Urinary bladder (tissue), 4 donors: Measurements from ENCODE around the gene SHISA5. TPM values are rescaled to one million over a fixed set of nuclear protein-coding genes. Genes with fewer than 3 reads are reported as not detected.

Experiments used
- DNase-seq: peaks from one replicate; pipeline ENCODE4 v3.0.0-alpha.2; 2015; ENCODE audit errors: extremely low spot score
- H3K27ac ChIP-seq: one replicate; pipeline ENCODE4 v1.5.1; 2013; ENCODE audit warnings: low read depth, mild to moderate bottlenecking, moderate library complexity
- H3K36me3 ChIP-seq: one replicate; pipeline ENCODE4 v1.6.1; 2013; ENCODE audit warnings: mild to moderate bottlenecking, moderate library complexity; ENCODE audit not compliant: insufficient read depth
- H3K4me1 ChIP-seq: one replicate; pipeline ENCODE4 v1.6.1; 2013; ENCODE audit warnings: mild to moderate bottlenecking, moderate library complexity; ENCODE audit not compliant: insufficient read depth
- H3K4me3 ChIP-seq: one replicate; pipeline ENCODE4 v1.5.1; 2013; ENCODE audit warnings: low read depth, low read length
- WGBS: extraction: QIAGEN DNeasy Blood & Tissue Kit; methylation state at CpG from one replicate; pipeline ENCODE4 v1.1.7; 2013; 5-methylcytosine and 5-hydroxymethylcytosine counted together
- polyA plus RNA-seq: library from polyadenylated mRNA; stranded (reverse); fragments of 200-250 nt; gene quantifications from one replicate; pipeline ENCODE4 v1.2.3, GENCODE V29; 2013
- small RNA-seq: library from RNA; depleted of rRNA; stranded (forward); fragments of <200 nt; gene quantifications from one replicate; pipeline ENCODE3, GENCODE V24; 2014
- total RNA-seq: library from RNA; depleted of rRNA; stranded (reverse); fragments of >200 nt; gene quantifications from one replicate; pipeline ENCODE4 v1.2.3, GENCODE V29; 2014
- donor health status: healthy with polysubstance abuse.
- donor health status: healthy.

The SHISA5 gene
- total and polyA plus RNA-seq, 2 donors = 62.5 to 209 TPM

DNA sequence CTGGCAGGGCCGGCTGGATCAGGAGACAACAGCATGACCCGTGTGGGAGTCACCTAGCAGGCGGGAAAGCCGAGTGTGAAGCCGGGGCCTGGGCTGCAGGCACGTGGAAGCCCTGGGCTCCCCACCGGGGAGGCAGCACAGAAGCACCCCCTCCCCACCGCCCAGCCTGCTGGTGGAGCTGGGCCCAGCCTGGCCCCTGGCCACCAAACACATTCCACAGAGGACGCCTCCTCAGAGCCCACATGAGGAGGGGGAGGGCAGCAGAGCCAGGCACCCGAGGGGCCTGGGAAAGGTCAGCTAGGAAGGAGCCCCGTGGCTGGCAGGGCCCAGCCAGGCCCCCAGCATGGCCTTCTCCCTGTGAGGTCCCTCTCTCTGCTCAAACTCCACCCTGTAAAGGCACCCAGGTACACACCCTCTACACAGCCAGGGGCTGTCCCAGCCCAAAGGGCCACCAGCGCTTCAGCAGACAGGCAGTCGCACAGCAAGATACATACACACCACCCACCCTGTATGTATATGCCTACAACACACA, 78.6 kb downstream of the SHISA5 start:
- Histone ChIP-seq H3K36me3 (no peaks in the 10 kb centered on the region), H3K27ac (no peak overlapping the region), H3K4me3 (no peak overlapping the region), H3K4me1 (no peaks in the 10 kb centered on the region)
- 36% methylated on average over 13 of the region's 13 CpGs for WGBS
- DNase-seq = no peak

- WGBS = 90% methylated on average over 27 of the region's 27 CpGs
- Histone ChIP-seq H3K36me3 (no peaks in the 10 kb centered on the region), H3K4me1 (no peaks in the 10 kb centered on the region), H3K27ac (no peak overlapping the region), H3K4me3 (no peak overlapping the region)
- no peak for DNase-seq
Measured at GRCh38 chr3:48423883-48424695, 79.9 kb downstream of the SHISA5 start.

GRCh38 chr3:48423241-48423882, 80.6 kb downstream of the SHISA5 start:
- no peak overlapping the region for H3K4me3 ChIP-seq
- H3K4me1 ChIP-seq = no peaks in the 10 kb centered on the region
- no peaks in the 10 kb centered on the region for H3K36me3 ChIP-seq
- WGBS = 92% methylated on average over 25 of the region's 25 CpGs
- no peak for DNase-seq
- H3K27ac ChIP-seq = no peak overlapping the region

DNA sequence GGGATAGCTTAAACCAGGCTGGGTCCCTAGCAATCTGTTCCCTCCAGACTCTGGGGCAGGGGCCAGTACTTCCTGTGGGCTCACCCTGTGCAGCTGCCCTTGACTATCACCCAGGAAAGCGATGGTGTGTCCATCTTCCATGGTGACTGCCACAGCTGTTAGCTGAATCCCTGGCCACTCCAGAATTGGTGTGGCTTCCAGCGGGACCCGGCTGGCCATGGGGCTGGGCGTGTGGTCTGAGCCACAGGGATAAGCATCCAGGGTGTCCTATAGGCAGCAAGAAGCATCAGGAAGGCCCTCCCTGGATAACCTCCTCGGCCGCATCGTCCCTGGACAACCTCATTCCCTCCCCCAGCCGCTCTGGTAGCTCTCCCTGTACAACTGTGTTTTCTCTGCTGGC, 81.3 kb downstream of the SHISA5 start:
- H3K4me3 ChIP-seq = no peak overlapping the region
- no peak for DNase-seq
- no peak overlapping the region for H3K27ac ChIP-seq
- H3K4me1 ChIP-seq = no peaks in the 10 kb centered on the region
- H3K36me3 ChIP-seq = no peaks in the 10 kb centered on the region
- 91% methylated on average over 8 of the region's 8 CpGs for WGBS

DNA sequence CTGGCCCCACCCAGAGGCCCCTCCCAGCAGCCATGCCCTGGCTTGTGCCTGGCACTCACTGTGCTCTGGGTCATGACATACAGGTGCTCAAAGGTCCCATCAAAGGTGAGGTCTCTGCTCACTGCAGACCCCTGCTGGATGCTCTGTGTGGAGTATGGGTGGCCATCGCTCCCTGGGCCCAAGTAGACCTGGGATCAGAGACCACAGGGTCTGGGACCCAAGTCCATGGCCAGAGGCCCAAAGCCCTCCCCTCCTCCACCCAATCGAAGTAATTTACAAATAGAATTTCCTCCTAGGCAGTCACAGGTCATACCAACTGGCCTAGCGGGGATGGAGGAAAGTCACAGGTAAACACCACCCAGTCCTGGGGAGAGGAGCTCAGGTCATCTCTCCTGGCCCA, 81.7 kb downstream of the SHISA5 start:
- Histone ChIP-seq H3K36me3 (no peaks in the 10 kb centered on the region), H3K27ac (no peak overlapping the region), H3K4me1 (no peaks in the 10 kb centered on the region), H3K4me3 (no peak overlapping the region)
- DNase-seq = no peak
- WGBS = 92% methylated on average over 3 of the region's 3 CpGs

DNA sequence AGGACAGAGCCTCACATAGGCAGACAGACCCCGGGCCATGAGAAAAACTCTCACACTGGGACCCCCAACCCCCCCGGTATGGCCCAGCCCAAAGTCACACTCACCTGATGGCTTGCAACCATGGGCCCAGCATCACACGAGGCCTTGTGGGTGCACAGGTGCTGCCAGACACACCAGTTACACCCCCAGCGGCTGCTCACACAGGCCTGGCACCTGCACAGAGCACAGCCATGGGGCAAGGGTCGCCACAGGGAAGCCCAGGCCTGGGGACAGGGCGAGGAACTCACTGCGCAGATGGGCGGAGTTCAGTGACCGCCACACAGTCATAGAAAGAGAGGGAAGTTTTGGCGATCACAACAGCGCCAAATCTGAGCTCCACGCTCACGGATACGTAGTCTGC, 83.4 kb downstream of the SHISA5 start:
- WGBS = 95% methylated on average over 14 of the region's 14 CpGs
- Histone ChIP-seq H3K27ac (no peak overlapping the region), H3K4me3 (no peak overlapping the region), H3K36me3 (no peaks in the 10 kb centered on the region), H3K4me1 (no peaks in the 10 kb centered on the region)
- no peak for DNase-seq

DNA sequence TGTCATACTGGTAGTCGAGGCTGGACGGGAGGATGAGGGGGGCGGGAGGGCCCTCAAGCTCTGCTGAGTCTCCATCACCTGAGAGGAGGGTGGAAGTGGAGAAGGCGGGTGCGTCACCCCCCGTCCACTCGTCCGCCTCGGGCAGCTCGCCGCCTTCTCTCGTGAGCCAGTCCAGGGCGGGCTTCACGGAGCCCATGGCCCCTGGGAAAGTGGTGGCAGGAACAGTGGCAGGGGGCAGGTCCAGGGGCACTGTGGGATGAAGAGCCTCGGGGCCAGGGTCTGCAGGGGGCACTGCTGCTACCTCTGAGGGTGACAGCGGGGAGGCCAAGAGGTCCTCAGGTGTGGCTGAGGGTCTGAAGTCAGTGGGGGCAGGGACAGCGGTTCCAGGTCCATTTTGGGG, 84.4 kb downstream of the SHISA5 start:
- no peaks in the 10 kb centered on the region for H3K36me3 ChIP-seq
- no peak overlapping the region for H3K4me3 ChIP-seq
- WGBS = 93% methylated on average over 17 of the region's 17 CpGs
- no peaks in the 10 kb centered on the region for H3K4me1 ChIP-seq
- H3K27ac ChIP-seq = no peak overlapping the region
- DNase-seq = no peak

- Histone ChIP-seq H3K27ac (no peak overlapping the region), H3K4me3 (no peak overlapping the region), H3K36me3 (no peaks in the 10 kb centered on the region), H3K4me1 (no peaks in the 10 kb centered on the region)
- WGBS = 93% methylated on average over 9 of the region's 9 CpGs
- no peak for DNase-seq
Measured at GRCh38 chr3:48419149-48419548, 84.8 kb downstream of the SHISA5 start.

- 91% methylated on average over 9 of the region's 9 CpGs for WGBS
- Histone ChIP-seq H3K27ac (no peak overlapping the region), H3K4me1 (no peaks in the 10 kb centered on the region), H3K36me3 (no peaks in the 10 kb centered on the region), H3K4me3 (no peak overlapping the region)
- DNase-seq = no peak
Measured at GRCh38 chr3:48418651-48419050, 85.3 kb downstream of the SHISA5 start.

GRCh38 chr3:48418140-48418539, 85.8 kb downstream of the SHISA5 start:
- no peaks in the 10 kb centered on the region for H3K36me3 ChIP-seq
- no peak overlapping the region for H3K4me3 ChIP-seq
- no peak overlapping the region for H3K27ac ChIP-seq
- no peak for DNase-seq
- WGBS = 94% methylated on average over 17 of the region's 17 CpGs
- H3K4me1 ChIP-seq = no peaks in the 10 kb centered on the region

Small RNAs within 50 kb of the gene (small RNA-seq; reads per million reads assigned to genes)
- gene MIR6823 = not detected

Other genes starting within 250 kb of the SHISA5 start
- gene NME6, start 202.8 kb downstream of the SHISA5 start, total RNA-seq = 24.5 TPM
- 18.6 TPM for gene NME6, start 202.8 kb downstream of the SHISA5 start, polyA plus RNA-seq
- not detected for gene SPINK8, start 170.5 kb downstream of the SHISA5 start, total RNA-seq
- not detected for gene SPINK8, start 170.5 kb downstream of the SHISA5 start, polyA plus RNA-seq
- gene FBXW12, start 132.0 kb downstream of the SHISA5 start, total RNA-seq = 0.32 TPM
- not detected for gene FBXW12, start 132.0 kb downstream of the SHISA5 start, polyA plus RNA-seq
- 22.7 TPM for gene PLXNB1, start 74.1 kb downstream of the SHISA5 start, total RNA-seq
- gene PLXNB1, start 74.1 kb downstream of the SHISA5 start, polyA plus RNA-seq = 65.7 TPM
- 6.0 TPM for gene CCDC51, start 64.1 kb downstream of the SHISA5 start, total RNA-seq
- 17.6 TPM for gene CCDC51, start 64.1 kb downstream of the SHISA5 start, polyA plus RNA-seq
- 127 TPM for gene TMA7, start 63.9 kb downstream of the SHISA5 start, total RNA-seq
- gene TMA7, start 63.9 kb downstream of the SHISA5 start, polyA plus RNA-seq = 262 TPM
- 4.7 TPM for gene ATRIP, start 57.4 kb downstream of the SHISA5 start, total RNA-seq
- gene ATRIP, start 57.4 kb downstream of the SHISA5 start, polyA plus RNA-seq = 6.6 TPM
- 4.7 TPM for gene PFKFB4, start 52.6 kb upstream of the SHISA5 start, total RNA-seq
- gene PFKFB4, start 52.6 kb upstream of the SHISA5 start, polyA plus RNA-seq = 2.4 TPM
- gene UCN2, start 59.6 kb upstream of the SHISA5 start, total RNA-seq = 0.69 TPM
- 0.81 TPM for gene UCN2, start 59.6 kb upstream of the SHISA5 start, polyA plus RNA-seq
- gene COL7A1, start 91.2 kb upstream of the SHISA5 start, total RNA-seq = 20.0 TPM
- gene COL7A1, start 91.2 kb upstream of the SHISA5 start, polyA plus RNA-seq = 19.7 TPM
- 82.4 TPM for gene UQCRC1, start 105.5 kb upstream of the SHISA5 start, total RNA-seq
- 282 TPM for gene UQCRC1, start 105.5 kb upstream of the SHISA5 start, polyA plus RNA-seq
- gene TMEM89, start 117.6 kb upstream of the SHISA5 start, total RNA-seq = not detected
- gene TMEM89, start 117.6 kb upstream of the SHISA5 start, polyA plus RNA-seq = not detected
- 8.0 TPM for gene SLC26A6, start 131.3 kb upstream of the SHISA5 start, total RNA-seq
- 12.9 TPM for gene SLC26A6, start 131.3 kb upstream of the SHISA5 start, polyA plus RNA-seq
- 0.79 TPM for gene CELSR3, start 158.7 kb upstream of the SHISA5 start, total RNA-seq
- 0.48 TPM for gene CELSR3, start 158.7 kb upstream of the SHISA5 start, polyA plus RNA-seq
- gene NCKIPSD, start 181.7 kb upstream of the SHISA5 start, total RNA-seq = 8.6 TPM
- 18.1 TPM for gene NCKIPSD, start 181.7 kb upstream of the SHISA5 start, polyA plus RNA-seq
- gene IP6K2, start 213.0 kb upstream of the SHISA5 start, total RNA-seq = 75.7 TPM
- 83.2 TPM for gene IP6K2, start 213.0 kb upstream of the SHISA5 start, polyA plus RNA-seq